Measurements from ENCODE around the gene C2CD5. TPM values are rescaled to one million over a fixed set of nuclear protein-coding genes. Genes with fewer than 3 reads are reported as not detected.
A peak's percentile ranks its signal among the peaks of the same experiment; 100 is the strongest.

C2CD5 gene
- total RNA-seq, 1 experiment from 2014 or later = 35.4 TPM

- H4K91ac ChIP-seq (ENCODE audit: insufficient read length, low read depth, low read length) = no peak overlapping the region
- no peak overlapping the region for H3K14ac ChIP-seq (ENCODE audit: insufficient read depth, low read length)
- Mint-ChIP-seq H3K4me3 (no peak overlapping the region), H3K4me1 (peaks cover 0 to 3% of the 10 kb centered on the region in 2 experiments; a peak in 1 of 4 replicates), H3K36me3 (ENCODE audit: insufficient read depth in 1 of 3, low read depth in 3 of 3) (peaks cover 4 to 29% (median 15%) of the 10 kb centered on the region in 3 experiments; a peak in 5 of 7 replicates), H3K9me3 (no peaks in the 10 kb centered on the region), H3K27ac (peak overlapping the region in 1 of 3 experiments; percentile 9; a peak in 1 of 7 replicates), H3K27me3 (ENCODE audit: low read depth) (no peaks in the 10 kb centered on the region)
- no peak overlapping the region for H3K27ac ChIP-seq (ENCODE audit: insufficient read length, low read depth, low read length)
- H3K4me2 ChIP-seq (ENCODE audit: insufficient read depth, insufficient read length, low read length) = no peak overlapping the region
- no peak overlapping the region for H4K8ac ChIP-seq (replicated peaks; ENCODE audit: insufficient read length, low read depth, low read length)
- H4K5ac ChIP-seq (ENCODE audit: insufficient read length, low read depth, low read length) = no peak overlapping the region
- no peak overlapping the region for H3K18ac ChIP-seq (ENCODE audit: insufficient read length, low read depth, low read length)
- no peak overlapping the region for H3K4ac ChIP-seq (ENCODE audit: low read depth, low read length)
- no peak overlapping the region for H3K23ac ChIP-seq (ENCODE audit: insufficient read length, low read depth, low read length)
- TF ChIP-seq, protein P1, sequence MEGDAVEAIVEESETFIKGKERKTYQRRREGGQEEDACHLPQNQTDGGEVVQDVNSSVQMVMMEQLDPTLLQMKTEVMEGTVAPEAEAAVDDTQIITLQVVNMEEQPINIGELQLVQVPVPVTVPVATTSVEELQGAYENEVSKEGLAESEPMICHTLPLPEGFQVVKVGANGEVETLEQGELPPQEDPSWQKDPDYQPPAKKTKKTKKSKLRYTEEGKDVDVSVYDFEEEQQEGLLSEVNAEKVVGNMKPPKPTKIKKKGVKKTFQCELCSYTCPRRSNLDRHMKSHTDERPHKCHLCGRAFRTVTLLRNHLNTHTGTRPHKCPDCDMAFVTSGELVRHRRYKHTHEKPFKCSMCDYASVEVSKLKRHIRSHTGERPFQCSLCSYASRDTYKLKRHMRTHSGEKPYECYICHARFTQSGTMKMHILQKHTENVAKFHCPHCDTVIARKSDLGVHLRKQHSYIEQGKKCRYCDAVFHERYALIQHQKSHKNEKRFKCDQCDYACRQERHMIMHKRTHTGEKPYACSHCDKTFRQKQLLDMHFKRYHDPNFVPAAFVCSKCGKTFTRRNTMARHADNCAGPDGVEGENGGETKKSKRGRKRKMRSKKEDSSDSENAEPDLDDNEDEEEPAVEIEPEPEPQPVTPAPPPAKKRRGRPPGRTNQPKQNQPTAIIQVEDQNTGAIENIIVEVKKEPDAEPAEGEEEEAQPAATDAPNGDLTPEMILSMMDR (conservative IDR thresholded peaks at IDR 0.05) = no peak
- H2BK15ac ChIP-seq (ENCODE audit: low read depth, low read length) = no peak overlapping the region
- H2BK20ac ChIP-seq (ENCODE audit: low read depth, low read length, poor library complexity, severe bottlenecking) = no peak overlapping the region
- no peaks in the 10 kb centered on the region for H3K9me3 ChIP-seq (ENCODE audit: control insufficient read depth, low read depth, low read length)
- no peaks in the 10 kb centered on the region for H3K27me3 ChIP-seq (ENCODE audit: insufficient read depth, low read length)
- no peaks in the 10 kb centered on the region for H3K4me1 ChIP-seq (ENCODE audit: insufficient read depth, low read length)
- no peak overlapping the region for H2BK12ac ChIP-seq (ENCODE audit: insufficient read length, low read depth, low read length)
- no peak overlapping the region for H3K9ac ChIP-seq (ENCODE audit: extremely low read depth, insufficient read length, low read length)
- no peak overlapping the region for H3K56ac ChIP-seq (ENCODE audit: insufficient read length, low read depth, low read length)
- H2AFZ ChIP-seq (ENCODE audit: low read length) = no peak overlapping the region
- no peak for DNase-seq
- no peak overlapping the region for H2AK5ac ChIP-seq (ENCODE audit: insufficient read length, low read length)
- H3K23me2 ChIP-seq (ENCODE audit: insufficient read length, low read depth, low read length, poor library complexity, severe bottlenecking) = no peaks in the 10 kb centered on the region
- H2BK5ac ChIP-seq (ENCODE audit: insufficient read length, low read length) = no peak overlapping the region
- no peaks in the 10 kb centered on the region for H3K79me1 ChIP-seq (ENCODE audit: insufficient read depth, low read depth, low read length, poor library complexity, severe bottlenecking)
- H2BK120ac ChIP-seq (ENCODE audit: low read depth, low read length, poor library complexity, severe bottlenecking) = no peak overlapping the region
- no peak overlapping the region for H3T11ph ChIP-seq (ENCODE audit: low read length)
- no peaks in the 10 kb centered on the region for H3K79me2 ChIP-seq (ENCODE audit: insufficient read depth, low read length)
- WGBS (ENCODE audit: extremely low coverage, insufficient read length, low lambda C conversion rate) = no CpG with 5 or more reads among the region's 6 CpGs
- no peaks in the 10 kb centered on the region for H4K20me1 ChIP-seq (ENCODE audit: control insufficient read depth, insufficient read depth, insufficient read length)
These were observed 25.3 kb downstream of the C2CD5 start for GRCh38 chr12:22518998-22519397.
